Measurements from ENCODE around the gene MANSC4.
"Not testable (repeated sequence)": the region's sequence is repeated elsewhere in the genome, so short reads cannot be mapped to it uniquely, and the experiment has no call there.

The MANSC4 gene

GRCh38 chr12:27747111-27747820, 32.8 kb downstream of the MANSC4 start:
- DNase-seq: no peak

GRCh38 chr12:27745734-27746133, 34.3 kb downstream of the MANSC4 start:
- DNase-seq: not testable (repeated sequence)

- no peak for DNase-seq
Measured at GRCh38 chr12:27743601-27744000, 36.4 kb downstream of the MANSC4 start.

DNA sequence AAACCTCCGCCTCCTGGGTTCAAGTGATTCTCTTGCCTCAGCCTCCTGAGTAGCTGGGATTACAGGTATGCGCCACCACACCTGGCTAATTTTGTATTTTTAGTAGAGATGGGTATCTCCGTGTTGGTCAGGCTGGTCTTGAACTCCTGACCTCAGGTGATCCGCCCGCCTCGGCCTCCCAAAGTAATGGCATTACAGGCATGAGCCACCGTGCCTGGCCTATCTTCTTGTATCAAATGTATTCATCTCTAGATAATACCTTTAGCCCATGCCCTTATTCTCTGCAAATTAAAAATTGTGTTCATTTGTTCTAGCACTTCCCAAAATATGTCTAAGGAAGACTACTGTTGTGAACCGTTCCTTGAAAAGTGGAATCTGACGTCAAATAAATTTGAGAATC, 45.7 kb downstream of the MANSC4 start:
- DNase-seq: not testable (repeated sequence)

DNA sequence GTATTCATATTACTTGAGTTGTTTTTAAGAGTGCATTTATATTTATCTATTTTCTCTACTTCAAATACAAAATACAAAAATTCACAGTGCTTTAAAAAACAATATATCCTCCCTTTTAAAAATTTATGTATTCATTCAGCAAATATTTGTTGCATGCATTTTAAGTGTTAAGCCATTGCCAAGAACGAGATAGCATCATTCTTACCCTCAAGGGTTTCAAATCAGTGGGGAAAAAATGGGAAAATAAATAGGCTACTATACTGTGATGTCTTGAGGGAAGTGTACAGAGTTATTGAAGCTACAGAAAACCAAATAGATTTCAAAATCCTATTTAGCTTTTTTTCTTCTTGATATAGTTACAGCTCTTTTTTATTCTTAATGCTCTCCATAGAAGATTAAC, 46.2 kb downstream of the MANSC4 start:
- DNase-seq: no peak

- DNase-seq: no peak
Measured at GRCh38 chr12:27733052-27733656, 46.9 kb downstream of the MANSC4 start.

DNA sequence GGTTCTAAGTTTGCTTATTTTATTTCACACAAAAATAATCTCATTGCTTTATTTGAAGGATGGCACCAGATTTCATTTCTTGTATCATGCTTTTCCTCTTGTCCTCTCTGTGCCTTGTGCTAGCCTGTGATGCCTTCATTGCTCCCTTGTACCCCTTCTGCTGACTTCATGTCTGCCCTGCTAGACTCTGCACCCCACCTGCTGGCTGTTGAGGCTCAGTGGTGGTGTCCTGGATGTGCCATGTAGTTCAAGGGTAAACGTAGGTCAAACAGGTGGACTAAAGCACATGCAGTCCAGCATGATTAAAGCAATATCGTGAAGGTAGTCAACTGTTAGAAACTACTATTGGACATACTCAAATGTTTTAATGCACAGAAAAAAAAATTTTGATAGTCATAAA, 47.8 kb downstream of the MANSC4 start:
- no peak for DNase-seq

DNA sequence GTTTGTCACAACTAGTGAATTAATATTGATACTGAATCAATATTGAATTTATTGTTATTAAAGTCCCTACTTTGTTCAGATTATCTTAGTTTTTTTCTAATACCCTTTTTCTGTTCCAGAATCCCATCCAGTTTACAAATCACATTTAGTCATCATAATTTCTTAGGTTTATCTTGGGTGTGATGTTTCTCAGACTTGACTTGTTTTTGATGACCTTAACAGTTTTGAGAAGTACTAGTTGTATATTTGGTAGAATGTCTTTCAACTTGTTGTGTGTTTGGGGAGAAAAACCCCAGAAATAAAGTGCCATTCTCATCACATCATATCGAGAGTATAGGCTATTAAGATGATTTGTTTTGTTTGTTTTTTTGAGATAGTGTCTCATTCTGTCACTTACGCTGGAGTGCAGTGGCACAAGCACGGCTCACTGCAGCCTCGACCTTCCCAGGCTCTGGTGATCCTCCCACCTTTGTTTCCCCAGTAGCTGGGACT, 49.9 kb downstream of the MANSC4 start:
- no peak for DNase-seq

DNA sequence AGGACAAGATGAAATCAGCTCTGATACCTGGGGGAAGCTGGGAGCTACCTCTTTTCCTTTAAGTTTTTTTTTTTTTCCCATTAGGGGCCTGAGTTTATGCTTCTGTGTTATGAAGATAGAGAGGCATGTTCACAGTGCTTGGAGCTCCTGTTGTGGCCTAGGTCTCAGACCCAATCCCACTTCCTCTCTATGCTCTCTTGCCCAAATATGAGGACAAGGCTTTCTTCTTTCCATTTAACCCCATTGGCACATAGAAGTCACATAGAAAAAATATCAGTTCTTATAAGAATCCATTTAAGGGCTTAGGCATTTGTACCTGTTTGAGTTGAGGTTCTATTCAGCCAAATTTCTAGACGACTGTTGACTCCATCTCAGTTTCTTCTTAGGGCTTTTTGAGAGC, 56.8 kb downstream of the MANSC4 start:
- DNase-seq: no peak

All from cortex of kidney (tissue), 1 donor.